Lung (tissue), 12 donors: ENCODE data around the gene FOXP1. TPM values are rescaled to one million over a fixed set of nuclear protein-coding genes. Genes with fewer than 3 reads are reported as not detected.
A peak's percentile ranks its signal among the peaks of the same experiment; 100 is the strongest.

Experiments used
- ATAC-seq: fragments of 200-7000 bp; cut with Tn5 transposase; one replicate; pipeline ENCODE4 v1.9.1; 2020; ENCODE audit warnings: moderate number of reproducible peaks; ENCODE audit not compliant: insufficient read depth, low FRiP score
- DNase-seq, 3 donors: peaks; one replicate each; pipeline ENCODE4 v3.0.0-alpha.2; 2013 to 2017
- H3K27ac ChIP-seq, 2 donors: one replicate each; pipeline ENCODE4 v1.5.1; 2013; ENCODE audit warnings: mild to moderate bottlenecking in 2 of 2, moderate library complexity in 2 of 2, control low read depth in 1 of 2, inconsistent platforms in 1 of 2, low read depth in 1 of 2, low read length in 1 of 2
- H3K27me3 ChIP-seq, 3 donors: one replicate each; pipeline ENCODE4 v1.5.1; 2013; ENCODE audit warnings: low read length in 2 of 3; ENCODE audit not compliant: control insufficient read depth in 3 of 3, insufficient read depth in 3 of 3
- H3K36me3 ChIP-seq, 4 donors: one replicate each; pipeline ENCODE4 v1.5.1; 2013; ENCODE audit warnings: low read length in 4 of 4, mild to moderate bottlenecking in 1 of 4, moderate library complexity in 1 of 4; ENCODE audit not compliant: control insufficient read depth in 4 of 4, insufficient read depth in 4 of 4
- H3K4me1 ChIP-seq, 5 donors: one replicate each; pipeline ENCODE4 v1.5.1; 2013; ENCODE audit warnings: low read length in 5 of 5, mild to moderate bottlenecking in 2 of 5, moderate library complexity in 1 of 5; ENCODE audit not compliant: control insufficient read depth in 5 of 5, insufficient read depth in 5 of 5
- H3K4me3 ChIP-seq: one replicate; pipeline ENCODE4 v1.5.1; 2013; ENCODE audit warnings: mild to moderate bottlenecking, control low read depth, moderate library complexity
- H3K9ac ChIP-seq, 2 donors: one replicate each; pipeline ENCODE4 v1.5.1; 2013; ENCODE audit warnings: low read length in 2 of 2, control low read depth in 1 of 2; ENCODE audit not compliant: insufficient read depth in 1 of 2
- H3K9me3 ChIP-seq, 4 donors: one replicate each; pipeline ENCODE4 v1.5.1; 2013; ENCODE audit warnings: low read length in 3 of 4, mild to moderate bottlenecking in 1 of 4, moderate library complexity in 1 of 4; ENCODE audit not compliant: control insufficient read depth in 4 of 4, insufficient read depth in 3 of 4
- CTCF ChIP-seq: IDR thresholded peaks from 2 replicates; pipeline ENCODE4 v1.5.1; 2012; ENCODE audit warnings: mild to moderate bottlenecking; ENCODE audit errors: control extremely low read depth, extremely low read depth
- WGBS, 2 donors: extraction: QIAGEN DNeasy Blood & Tissue Kit; methylation state at CpG; one replicate each; pipeline ENCODE4 v1.1.7; 2013; 5-methylcytosine and 5-hydroxymethylcytosine counted together
- polyA plus RNA-seq, 2 donors: library from polyadenylated mRNA; stranded (reverse); fragments of 200-250 nt; gene quantifications; one replicate each; pipeline ENCODE4 v1.2.1, GENCODE V29; 2013
- total RNA-seq, 2 donors: library from RNA; depleted of rRNA in 1 of 2; stranded (reverse); fragments of >200 nt in 1 of 2; gene quantifications; one replicate each; pipeline ENCODE4 v1.2.1, GENCODE V29; 2014 to 2021
- donor health status: control.
- donor health status: control.
- donor health status: Bipolar disorder and iron deficiency.
- donor health status: healthy.
- donor health status: DM: yes; HTN: yes; CAD: no.

The FOXP1 gene
- total and polyA plus RNA-seq, 4 donors = 13.8 to 287 (median 73.9) TPM

DNA sequence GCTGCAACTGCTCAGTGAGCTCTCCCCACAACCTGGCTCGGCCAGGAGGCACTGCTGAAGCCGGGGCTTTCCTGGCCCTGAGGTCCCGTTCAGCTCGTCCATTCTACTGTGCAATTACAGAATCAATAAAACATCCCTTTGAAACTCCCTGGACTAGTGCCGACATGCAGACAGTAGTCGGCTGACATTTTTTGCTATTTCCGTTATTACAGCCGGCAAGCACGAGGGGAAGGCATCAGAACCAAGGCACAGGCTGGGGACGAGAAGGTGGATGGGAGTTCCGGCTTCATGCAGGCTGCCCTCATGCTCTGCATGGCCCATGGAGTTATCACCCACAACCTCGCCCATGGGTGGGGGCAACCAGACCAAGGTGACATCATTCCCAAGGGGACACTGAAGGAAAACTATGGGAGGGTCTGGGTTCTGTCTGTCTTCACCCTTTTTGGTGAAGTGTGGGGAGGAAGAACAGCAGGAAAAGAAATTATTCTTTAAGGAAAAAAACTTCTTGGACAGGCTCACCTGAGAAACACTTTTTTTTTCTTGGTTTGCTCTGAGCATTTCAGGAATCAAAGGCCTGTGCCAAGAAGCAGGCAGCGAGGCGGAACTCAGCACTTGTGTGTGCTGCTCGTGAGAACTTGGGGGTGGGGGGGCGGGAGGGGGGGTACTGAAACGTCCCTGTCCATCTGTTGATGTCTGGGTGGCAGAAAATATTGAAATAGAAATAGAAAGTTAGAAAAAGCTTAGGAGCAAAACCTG, 154.5 kb downstream of the FOXP1 start:
- peak; percentile 52 to 85 (median 66) for DNase-seq
- peak overlapping the region in 1 of 2 donors; percentile 83 for H3K27ac ChIP-seq
- H3K9ac ChIP-seq = peak overlapping the region; percentile 13 to 49
- 25 to 52% methylated on average over 17 of the region's 17 CpGs for WGBS, 2 donors
- H3K9me3 ChIP-seq = peaks cover 0 to 1% (median 0%) of the 10 kb centered on the region in 4 donors
- H3K4me3 ChIP-seq = no peak overlapping the region
- peak; percentile 37 for ATAC-seq
- H3K27me3 ChIP-seq = no peaks in the 10 kb centered on the region
- peaks cover 17 to 22% (median 20%) of the 10 kb centered on the region in 5 donors for H3K4me1 ChIP-seq
- no peaks in the 10 kb centered on the region for H3K36me3 ChIP-seq
- TF ChIP-seq CTCF = no peak

- ATAC-seq = no peak
- Histone ChIP-seq H3K9me3 (no peaks in the 10 kb centered on the region), H3K27ac (no peak overlapping the region), H3K27me3 (no peaks in the 10 kb centered on the region), H3K9ac (no peak overlapping the region), H3K4me3 (no peak overlapping the region), H3K36me3 (no peaks in the 10 kb centered on the region), H3K4me1 (peaks cover 9 to 20% (median 14%) of the 10 kb centered on the region in 5 donors)
- no peak for TF ChIP-seq CTCF
- DNase-seq = no peak
- WGBS, 2 donors = 39 to 41% methylated on average over 2 of the region's 2 CpGs
Observed at GRCh38 chr3:71425491-71426071, 157.9 kb downstream of the FOXP1 start.

GRCh38 chr3:71423151-71423906, 160.2 kb downstream of the FOXP1 start:
- no peaks in the 10 kb centered on the region for H3K9me3 ChIP-seq
- no peak overlapping the region for H3K4me3 ChIP-seq
- ATAC-seq (no peak), DNase-seq (peak; percentile 42 to 74 (median 60))
- H3K9ac ChIP-seq = no peak overlapping the region
- WGBS, 2 donors = 70 to 78% methylated on average over 12 of the region's 12 CpGs
- no peaks in the 10 kb centered on the region for H3K27me3 ChIP-seq
- H3K27ac ChIP-seq = no peak overlapping the region
- no peaks in the 10 kb centered on the region for H3K36me3 ChIP-seq
- TF ChIP-seq CTCF = no peak
- peaks cover 0 to 8% (median 7%) of the 10 kb centered on the region in 5 donors for H3K4me1 ChIP-seq
